IMR-90 (cell line): ENCODE measurements around the gene SPIN1. TPM values are rescaled to one million over a fixed set of nuclear protein-coding genes. Genes with fewer than 3 reads are reported as not detected.

Experiments used
- ATAC-seq: fragments of 200-7000 bp; cut with Tn5 transposase; 2 replicates; pipeline ENCODE4 v1.9.1; 2020; ENCODE audit warnings: low read depth, mild to moderate bottlenecking, moderate library complexity
- BruUV-seq: library from RNA; stranded (reverse); fragments of 400-500 nt; replicated peaks from 2 replicates; lab custom pipeline; 2021; lab: Mats Ljungman, UMichigan
- CTCF ChIA-PET: fragments of 300-600 bp; formaldehyde crosslinking; extraction: SDS; loops from one replicate; lab custom pipeline; 2021; ENCODE audit warnings: antibody characterized with exemption; lab: Yijun Ruan, JAX
- POLR2A ChIA-PET: fragments of 300-600 bp; sonication (Branson Sonifier 250); formaldehyde crosslinking; loops from one replicate; lab custom pipeline; 2022; ENCODE audit warnings: antibody characterized with exemption; ENCODE audit not compliant: unreplicated experiment; lab: Charles Lee
- DNase-seq: peaks from one replicate; pipeline ENCODE4 v3.0.0; 2013
- H2AFZ ChIP-seq: replicated peaks from 2 replicates; pipeline ENCODE3; 2013; ENCODE audit warnings: low read length, mild to moderate bottlenecking; ENCODE audit not compliant: poor library complexity
- H2AK5ac ChIP-seq: 2 replicates; pipeline ENCODE4 v1.6.1; 2013; ENCODE audit warnings: low read depth, low read length, inconsistent platforms
- H2AK9ac ChIP-seq: replicated peaks from 2 replicates; pipeline ENCODE3; 2013; ENCODE audit warnings: mild to moderate bottlenecking, low read depth, low read length, moderate library complexity; ENCODE audit not compliant: poor library complexity
- H2BK120ac ChIP-seq: 2 replicates; pipeline ENCODE4 v1.6.1; 2013; ENCODE audit warnings: low read depth, low read length, inconsistent platforms
- H2BK15ac ChIP-seq: 3 replicates; pipeline ENCODE4 v1.6.1; 2013; ENCODE audit warnings: low read depth, low read length, inconsistent platforms
- H2BK20ac ChIP-seq: 2 replicates; pipeline ENCODE4 v1.6.1; 2013; ENCODE audit warnings: low read depth, mild to moderate bottlenecking, inconsistent platforms, low read length, moderate library complexity
- H2BK5ac ChIP-seq: 2 replicates; pipeline ENCODE4 v1.6.1; 2013; ENCODE audit warnings: mild to moderate bottlenecking, low read depth, low read length, inconsistent platforms; ENCODE audit not compliant: poor library complexity, severe bottlenecking
- H3K14ac ChIP-seq: replicated peaks from 2 replicates; pipeline ENCODE4 v1.6.1; 2013; ENCODE audit warnings: low read depth, low read length, inconsistent platforms
- H3K18ac ChIP-seq: 2 replicates; pipeline ENCODE4 v1.6.1; 2013; ENCODE audit warnings: low read depth, low read length, control low read depth
- H3K23ac ChIP-seq: 2 replicates; pipeline ENCODE4 v1.6.1; 2013; ENCODE audit warnings: low read depth, low read length, inconsistent platforms
- H3K27ac ChIP-seq: 2 replicates; pipeline ENCODE4 v1.5.1; 2013; ENCODE audit warnings: mild to moderate bottlenecking, control low read depth, low read length; ENCODE audit not compliant: insufficient read depth
- H3K27me3 ChIP-seq: 2 replicates; pipeline ENCODE4 v1.6.1; 2013; ENCODE audit warnings: low read length; ENCODE audit not compliant: control insufficient read depth, insufficient read depth
- H3K36me3 ChIP-seq: 2 replicates; pipeline ENCODE4 v1.6.1; 2013; ENCODE audit warnings: low read length, mixed read lengths; ENCODE audit not compliant: control insufficient read depth, insufficient read depth
- H3K4ac ChIP-seq: 2 replicates; pipeline ENCODE4 v1.6.1; 2013; ENCODE audit warnings: low read depth, low read length, inconsistent platforms
- H3K4me1 ChIP-seq: 2 replicates; pipeline ENCODE4 v1.6.1; 2013; ENCODE audit warnings: low read length, mixed read lengths; ENCODE audit not compliant: control insufficient read depth, insufficient read depth
- H3K4me2 ChIP-seq: 2 replicates; pipeline ENCODE4 v1.6.1; 2013; ENCODE audit warnings: low read depth, mild to moderate bottlenecking, control low read depth, low read length, moderate library complexity
- H3K4me3 ChIP-seq: 2 replicates; pipeline ENCODE4 v1.5.1; 2013; ENCODE audit warnings: low read depth, mild to moderate bottlenecking, control low read depth, low read length, moderate library complexity; ENCODE audit not compliant: insufficient read depth
- H3K56ac ChIP-seq: 2 replicates; pipeline ENCODE4 v1.6.1; 2013; ENCODE audit warnings: low read length, inconsistent platforms; ENCODE audit not compliant: insufficient read depth; ENCODE audit errors: extremely low read depth
- H3K79me1 ChIP-seq, 2 experiments: 2 replicates each; pipeline ENCODE4 v1.6.1; 2013; ENCODE audit warnings: low read length in 2 of 2, inconsistent platforms in 1 of 2, low read depth in 1 of 2
- H3K9ac ChIP-seq: 2 replicates; pipeline ENCODE4 v1.6.1; 2013; ENCODE audit warnings: low read depth, low read length, control low read depth
- H3K9me1 ChIP-seq: 2 replicates; pipeline ENCODE4 v1.6.1; 2013; ENCODE audit warnings: low read length, inconsistent platforms; ENCODE audit not compliant: insufficient read depth
- H3K9me3 ChIP-seq: 2 replicates; pipeline ENCODE4 v1.6.1; 2013; ENCODE audit warnings: low read length; ENCODE audit not compliant: control insufficient read depth, insufficient read depth
- H4K20me1 ChIP-seq: 2 replicates; pipeline ENCODE4 v1.6.1; 2013; ENCODE audit warnings: low read length, inconsistent platforms; ENCODE audit not compliant: insufficient read depth
- H4K5ac ChIP-seq: 2 replicates; pipeline ENCODE4 v1.6.1; 2013; ENCODE audit warnings: mild to moderate bottlenecking, low read depth, low read length, control low read depth
- H4K8ac ChIP-seq, 2 experiments: 2 replicates each; pipeline ENCODE4 v1.6.1; 2013; ENCODE audit warnings: low read depth in 2 of 2, low read length in 2 of 2, control low read depth in 1 of 2, inconsistent platforms in 1 of 2
- H4K91ac ChIP-seq: 2 replicates; pipeline ENCODE4 v1.6.1; 2013; ENCODE audit warnings: low read depth, low read length, inconsistent platforms; ENCODE audit not compliant: insufficient read depth
- BHLHE40 ChIP-seq: fragments of 150-350 bp; IDR thresholded peaks from 2 replicates; pipeline ENCODE4 v1.6.1; 2016; ENCODE audit warnings: mild to moderate bottlenecking, low read depth, low read length
- CEBPB ChIP-seq: IDR thresholded peaks from 2 replicates; pipeline ENCODE4 v1.6.1; 2012; ENCODE audit warnings: low read depth, low read length, improper control_type of control experiment
- CHD1 ChIP-seq: IDR thresholded peaks from 2 replicates; pipeline ENCODE4 v1.6.1; 2012; ENCODE audit warnings: low read depth, low read length, improper control_type of control experiment
- CTCF ChIP-seq: conservative IDR thresholded peaks from 2 replicates; pipeline ENCODE4 v1.5.1; 2012; ENCODE audit warnings: mild to moderate bottlenecking, low read depth, low read length, improper control_type of control experiment
- ELK1 ChIP-seq: fragments of 150-350 bp; IDR thresholded peaks from 2 replicates; pipeline ENCODE4 v1.6.1; 2016; ENCODE audit warnings: low read depth, mild to moderate bottlenecking, low read length, moderate library complexity, borderline replicate concordance
- FOS ChIP-seq: fragments of 150-350 bp; IDR thresholded peaks from 2 replicates; pipeline ENCODE4 v1.6.1; 2016; ENCODE audit warnings: low read depth, low read length
- MAFK ChIP-seq: IDR thresholded peaks from 2 replicates; pipeline ENCODE4 v1.6.1; 2012; ENCODE audit warnings: low read depth, low read length, improper control_type of control experiment
- MAZ ChIP-seq: IDR thresholded peaks from 2 replicates; pipeline ENCODE4 v1.6.1; 2012; ENCODE audit warnings: low read depth, mild to moderate bottlenecking, low read length, improper control_type of control experiment, moderate library complexity, borderline replicate concordance
- MXI1 ChIP-seq: IDR thresholded peaks from 2 replicates; pipeline ENCODE4 v1.6.1; 2012; ENCODE audit warnings: low read depth, mild to moderate bottlenecking, low read length, moderate library complexity, borderline replicate concordance
- NFE2L2 ChIP-seq: fragments of 150-350 bp; IDR thresholded peaks from 2 replicates; pipeline ENCODE4 v1.6.1; 2016; ENCODE audit warnings: low read depth, mild to moderate bottlenecking, low read length
- POLR2A ChIP-seq: IDR thresholded peaks from 2 replicates; pipeline ENCODE4 v1.6.1; 2012; ENCODE audit warnings: mild to moderate bottlenecking, low read depth, low read length
- RAD21 ChIP-seq: IDR thresholded peaks from 2 replicates; pipeline ENCODE4 v1.6.1; 2012; ENCODE audit warnings: low read length, improper control_type of control experiment
- RCOR1 ChIP-seq: IDR thresholded peaks from 2 replicates; pipeline ENCODE4 v1.6.1; 2012; ENCODE audit warnings: mild to moderate bottlenecking, low read length, improper control_type of control experiment; ENCODE audit not compliant: insufficient replicate concordance
- RFX5 ChIP-seq: IDR thresholded peaks from 2 replicates; pipeline ENCODE4 v1.8.0; 2012; ENCODE audit warnings: low read depth, mild to moderate bottlenecking, low read length, moderate library complexity
- SMC3 ChIP-seq: fragments of 150-350 bp; IDR thresholded peaks from 2 replicates; pipeline ENCODE4 v1.6.1; 2016; ENCODE audit warnings: low read depth, mild to moderate bottlenecking, antibody characterized with exemption, low read length, moderate library complexity
- USF2 ChIP-seq: fragments of 150-350 bp; IDR thresholded peaks from 2 replicates; pipeline ENCODE4 v1.6.1; 2017; ENCODE audit warnings: mild to moderate bottlenecking, antibody characterized with exemption, low read length, low read depth
- WGBS, 2 experiments: methylation state at CpG; one replicate each; pipeline versions ENCODE4 v1.1.5 to v1.1.7; 2013; ENCODE audit warnings: missing lambda C conversion rate in 2 of 2; ENCODE audit not compliant: insufficient read length in 1 of 2; ENCODE audit errors: extremely low coverage in 2 of 2; 5-methylcytosine and 5-hydroxymethylcytosine counted together
- dilution Hi-C: fragments of 300-500 bp; cut with HindIII; formaldehyde crosslinking; loops from one replicate; pipeline ENCODE4 v1.14.3; 2018; ENCODE audit warnings: low sequenced_read_pairs; ENCODE audit not compliant: unreplicated experiment
- in situ Hi-C: fragments of 300-500 bp; cut with MboI; formaldehyde crosslinking; loops from 3 replicates; pipeline ENCODE4 v1.14.3; 2019; ENCODE audit warnings: low sequenced_read_pairs, inconsistent platforms, mixed read lengths
- intact Hi-C: fragments of 100-400 bp; cut with micrococcal nuclease; formaldehyde crosslinking; loops from 2 replicates; pipeline ENCODE4 v1.10.0; 2022
- polyA plus RNA-seq, 3 experiments: library from polyadenylated mRNA; depleted of rRNA; stranded (reverse); fragments of >200 nt; gene quantifications; 2 replicates each; pipeline ENCODE4 v1.2.3, GENCODE V29; 2012; ENCODE audit warnings: low replicate concordance in 1 of 3
- total RNA-seq: library from RNA; depleted of rRNA; stranded (reverse); fragments of >200 nt; gene quantifications from 2 replicates; pipeline ENCODE4 v1.2.3, GENCODE V29; 2012

SPIN1 gene
- total and polyA plus RNA-seq, 2 of the 4 experiments (the other 2 are of a cell fraction), result 63.3 to 141 TPM

- dilution Hi-C loops, result no loop called here
- no TSS peak for BruUV-seq
- H3K18ac ChIP-seq, result no peak overlapping the region
These were observed 136.7 kb downstream of the SPIN1 start for GRCh38 chr9:88524911-88525310.

More at GRCh38 chr9:88524911-88525310, 136.7 kb downstream of the SPIN1 start:
- Histone ChIP-seq H3K27me3 (no peaks in the 10 kb centered on the region), H4K5ac (no peak overlapping the region), H2AK5ac (no peak overlapping the region), H3K56ac (no peak overlapping the region), H2AK9ac (no peak overlapping the region), H2BK15ac (no peak overlapping the region), H3K79me1 (peaks cover 17 to 47% of the 10 kb centered on the region in 2 experiments), H3K4ac (no peak overlapping the region), H3K14ac (no peak overlapping the region), H2BK20ac (no peak overlapping the region), H3K9ac (no peak overlapping the region), H3K36me3 (no peaks in the 10 kb centered on the region), H2BK5ac (no peak overlapping the region), H3K27ac (no peak overlapping the region), H3K4me2 (no peak overlapping the region), H3K4me1 (peaks cover 22% of the 10 kb centered on the region), H3K4me3 (no peak overlapping the region), H4K91ac (no peak overlapping the region), H2BK120ac (peak overlapping the region; percentile 19; the same call in 1 of the 2 replicates), H4K20me1 (no peaks in the 10 kb centered on the region), H3K9me3 (no peaks in the 10 kb centered on the region), H2AFZ (no peak overlapping the region), H4K8ac (no peak overlapping the region), H3K9me1 (peaks cover 31% of the 10 kb centered on the region), H3K23ac (no peak overlapping the region)
- WGBS, 2 experiments, result no CpG with 5 or more reads among the region's 8 CpGs
- ChIA-PET POLR2A (no interaction called here), CTCF (no interaction called here)
- ATAC-seq (no peak), DNase-seq (no peak)
- intact Hi-C loops, result no loop called here
- no peak for TF ChIP-seq BHLHE40
- no peak for TF ChIP-seq MAFK
- no peak for TF ChIP-seq POLR2A
- TF ChIP-seq MAZ, result no peak
- TF ChIP-seq FOS, result no peak
- no peak for TF ChIP-seq CEBPB
- no peak for TF ChIP-seq USF2
- TF ChIP-seq MXI1, result no peak
- no peak for TF ChIP-seq SMC3
- no peak for TF ChIP-seq NFE2L2
- TF ChIP-seq CTCF, result no peak
- TF ChIP-seq RFX5, result no peak
- no peak for TF ChIP-seq RAD21
- TF ChIP-seq ELK1, result no peak
- TF ChIP-seq RCOR1, result no peak
- no peak for TF ChIP-seq CHD1
- in situ Hi-C loops, result no loop called here
